Fibroblast of skin of left quadriceps (primary cell): Measurements from ENCODE around the gene PAEP.

Experiments used
- DNase-seq, 2 experiments: peaks; one replicate each; pipeline ENCODE4 v3.0.0-alpha.2; 2013; ENCODE audit warnings: low read depth in 2 of 2

PAEP gene

DNA sequence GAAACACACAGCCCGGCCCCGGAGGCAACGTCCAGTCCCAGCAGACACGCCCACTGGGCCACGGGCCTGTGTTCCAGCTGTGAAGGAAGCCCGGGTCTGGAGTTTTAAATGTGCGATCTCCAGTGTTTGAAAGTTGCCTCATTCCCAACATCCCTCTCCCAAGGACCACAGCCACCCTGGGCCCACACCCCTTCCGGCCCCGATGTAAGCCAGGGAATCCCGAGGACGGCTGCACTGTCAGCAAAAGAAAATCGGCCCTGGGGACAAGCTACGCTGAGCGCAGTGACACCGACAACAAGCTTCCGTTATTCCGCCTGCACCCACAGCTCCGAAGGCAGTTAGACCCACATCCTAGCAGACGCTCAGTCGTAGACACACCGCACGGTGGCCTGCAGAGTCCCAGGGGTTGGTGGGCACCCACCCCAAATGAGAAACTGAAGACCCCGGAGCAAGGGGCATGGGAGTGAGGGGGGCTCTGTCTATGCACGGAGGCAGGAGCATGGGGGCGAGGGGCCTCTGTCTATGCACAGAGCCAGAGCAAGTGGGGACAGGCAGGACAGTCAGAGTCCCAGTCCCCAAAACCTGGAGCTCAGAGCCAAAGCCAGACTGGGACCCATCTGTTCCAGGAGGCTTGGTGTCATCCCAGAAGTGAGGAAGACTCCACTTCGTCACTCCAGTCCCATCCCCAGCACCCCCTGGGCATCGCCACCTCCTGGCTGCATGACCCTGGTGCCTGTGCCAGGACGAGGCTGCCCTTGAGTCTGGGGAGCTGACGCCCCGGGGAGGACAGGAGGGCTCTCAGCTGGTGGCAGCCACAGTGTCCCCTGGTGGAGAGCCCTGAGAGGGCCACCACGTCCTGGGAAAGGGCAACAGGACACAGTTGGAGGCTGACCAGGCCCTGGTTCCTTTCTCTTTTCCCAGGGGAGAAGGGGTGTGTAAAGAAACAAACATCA lies 54.4 kb downstream of the PAEP start:
- DNase-seq: no peak
